ENCODE data around the gene GPS2.

GPS2 gene

DNA sequence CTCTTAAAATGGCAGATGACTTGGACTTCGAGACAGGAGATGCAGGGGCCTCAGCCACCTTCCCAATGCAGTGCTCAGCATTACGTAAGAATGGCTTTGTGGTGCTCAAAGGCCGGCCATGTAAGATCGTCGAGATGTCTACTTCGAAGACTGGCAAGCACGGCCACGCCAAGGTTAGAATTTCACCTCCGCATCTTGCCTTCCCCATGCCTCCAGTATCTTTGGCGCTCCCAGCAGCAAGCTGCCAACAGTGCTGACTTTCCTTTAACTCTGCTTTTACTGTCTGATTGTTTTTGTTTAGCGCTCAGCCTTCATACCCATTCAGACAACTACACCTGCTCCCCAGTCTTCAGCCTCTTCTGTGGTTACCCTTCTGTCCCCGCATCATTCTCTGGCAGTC lies 5.5 kb downstream of the GPS2 start:
- CTCF ChIA-PET: interaction anchor here (1.2 to 1.8 kb wide), 3 partner anchors 13 to 251 kb away, joined by 4 to 6 read pairs (median 5); no protein-coding TSS in a partner anchor
- TF ChIP-seq, protein P1, sequence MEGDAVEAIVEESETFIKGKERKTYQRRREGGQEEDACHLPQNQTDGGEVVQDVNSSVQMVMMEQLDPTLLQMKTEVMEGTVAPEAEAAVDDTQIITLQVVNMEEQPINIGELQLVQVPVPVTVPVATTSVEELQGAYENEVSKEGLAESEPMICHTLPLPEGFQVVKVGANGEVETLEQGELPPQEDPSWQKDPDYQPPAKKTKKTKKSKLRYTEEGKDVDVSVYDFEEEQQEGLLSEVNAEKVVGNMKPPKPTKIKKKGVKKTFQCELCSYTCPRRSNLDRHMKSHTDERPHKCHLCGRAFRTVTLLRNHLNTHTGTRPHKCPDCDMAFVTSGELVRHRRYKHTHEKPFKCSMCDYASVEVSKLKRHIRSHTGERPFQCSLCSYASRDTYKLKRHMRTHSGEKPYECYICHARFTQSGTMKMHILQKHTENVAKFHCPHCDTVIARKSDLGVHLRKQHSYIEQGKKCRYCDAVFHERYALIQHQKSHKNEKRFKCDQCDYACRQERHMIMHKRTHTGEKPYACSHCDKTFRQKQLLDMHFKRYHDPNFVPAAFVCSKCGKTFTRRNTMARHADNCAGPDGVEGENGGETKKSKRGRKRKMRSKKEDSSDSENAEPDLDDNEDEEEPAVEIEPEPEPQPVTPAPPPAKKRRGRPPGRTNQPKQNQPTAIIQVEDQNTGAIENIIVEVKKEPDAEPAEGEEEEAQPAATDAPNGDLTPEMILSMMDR (IDR thresholded peaks at IDR 0.05; ENCODE audit: insufficient read depth, low read length, missing control alignments): no peak
- no peak for DNase-seq (ENCODE audit: low read depth, low spot score)
- peak overlapping the region; percentile 92 for H3K4me3 ChIP-seq (ENCODE audit: low read depth, low read length)
- POLR2A ChIA-PET: no interaction called here

DNA sequence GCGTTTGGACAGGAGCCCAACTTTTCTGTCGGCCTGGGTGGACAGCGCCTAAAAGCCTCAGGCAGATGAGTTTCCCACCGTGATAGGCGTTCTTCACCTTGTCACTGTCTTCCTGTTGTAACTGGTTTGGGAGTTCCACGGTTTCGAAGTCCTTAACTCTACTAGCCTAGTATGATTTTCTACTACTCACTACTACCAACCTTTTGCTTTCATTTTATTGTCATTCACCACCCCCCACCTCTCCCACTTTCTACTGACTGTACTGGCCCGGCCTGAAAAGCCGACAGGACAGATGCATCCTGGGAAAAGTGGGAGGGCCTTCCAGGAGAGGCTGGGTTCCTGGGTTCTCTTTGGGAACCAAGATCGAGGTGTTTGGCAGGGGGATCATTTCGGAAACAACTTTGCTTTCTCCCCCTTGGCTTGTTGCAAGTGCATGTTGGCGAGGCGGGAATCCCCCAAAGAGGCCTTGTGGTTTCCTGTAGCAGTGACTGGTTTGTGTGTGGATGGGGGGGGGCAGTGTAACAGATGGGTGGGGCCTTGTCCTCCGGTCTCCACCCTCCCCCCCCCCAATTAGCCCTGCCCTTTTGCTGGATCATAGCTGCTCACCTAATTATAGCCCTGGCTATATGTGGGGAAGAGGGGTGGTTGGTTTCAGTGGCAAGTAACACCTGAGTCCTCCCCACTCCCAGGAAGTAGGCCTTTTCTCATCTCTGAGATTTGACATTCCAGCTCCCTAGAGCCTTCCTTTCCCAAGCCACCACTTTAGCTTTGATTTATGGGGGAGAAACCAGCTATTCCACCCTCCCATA lies 6.3 kb downstream of the GPS2 start:
- ChIA-PET POLR2A (interaction anchor here (1.6 kb wide), 1 partner anchor 21 kb away, joined by 4 read pairs; no protein-coding TSS in a partner anchor), CTCF (interaction anchor here (1.2 to 1.8 kb wide), 4 partner anchors 12 to 252 kb away, joined by 4 to 6 read pairs (median 4); no protein-coding TSS in a partner anchor)
- H3K4me3 ChIP-seq (ENCODE audit: low read depth, low read length): peak overlapping the region; percentile 92
- DNase-seq (ENCODE audit: low read depth, low spot score): no peak
- TF ChIP-seq, protein P1 (IDR thresholded peaks at IDR 0.05; ENCODE audit: insufficient read depth, low read length, missing control alignments): no peak

DNA sequence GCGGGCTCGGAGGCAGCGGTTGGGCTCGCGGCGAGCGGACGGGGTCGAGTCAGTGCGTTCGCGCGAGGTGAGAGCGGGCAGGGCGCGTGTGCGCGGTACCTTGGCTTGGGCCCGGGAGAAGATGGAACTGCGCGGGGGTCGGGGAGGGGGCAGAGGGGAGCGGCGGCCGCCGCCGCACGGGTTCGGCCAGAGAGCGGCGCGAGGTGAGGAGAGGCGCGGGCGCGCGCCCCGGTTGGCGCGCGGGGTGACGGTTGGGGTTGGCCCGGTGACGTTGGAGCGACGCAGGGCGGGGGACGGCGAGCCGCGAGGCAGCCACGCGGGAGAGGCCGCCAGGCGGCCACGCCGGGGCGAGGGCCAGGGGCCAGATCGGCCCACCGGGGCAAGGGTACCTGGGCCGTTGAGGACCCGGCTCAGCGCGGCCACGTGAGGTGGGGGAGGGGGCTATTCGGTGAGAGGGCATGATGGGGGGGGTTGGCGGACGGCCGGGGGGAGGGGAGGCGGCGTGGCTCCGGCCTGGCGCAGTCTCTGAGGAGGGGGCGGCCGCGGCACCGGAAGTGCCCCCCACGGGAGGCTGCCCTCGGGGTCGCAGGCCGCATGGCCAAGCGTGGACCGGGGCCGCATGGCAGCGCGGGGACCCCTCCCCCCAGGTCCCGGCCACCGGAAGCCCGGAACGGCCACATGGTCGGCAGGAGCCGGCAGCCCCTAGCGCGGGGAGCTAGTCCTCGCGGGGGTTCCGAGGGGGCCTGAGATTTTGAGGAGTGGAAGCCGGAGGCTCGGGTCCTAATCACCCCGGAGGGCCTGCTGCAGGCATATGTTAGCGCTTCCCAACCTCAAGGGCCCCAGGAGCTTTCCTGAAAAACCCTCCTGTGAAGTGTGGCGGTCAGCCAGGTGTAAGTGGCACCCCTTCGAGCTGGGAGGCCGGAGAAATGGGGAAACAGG lies 7.2 kb downstream of the GPS2 start:
- no peak for DNase-seq (ENCODE audit: low read depth, low spot score)
- peak overlapping the region; percentile 92 for H3K4me3 ChIP-seq (ENCODE audit: low read depth, low read length)
- ChIA-PET POLR2A (interaction anchor here (1.6 kb wide), 1 partner anchor 22 kb away, joined by 4 read pairs; no protein-coding TSS in a partner anchor), CTCF (interaction anchor here (0.6 to 1.3 kb wide), 2 partner anchors 11 to 23 kb away, joined by 3 to 4 read pairs; no protein-coding TSS in a partner anchor)
- TF ChIP-seq, protein P1 (IDR thresholded peaks at IDR 0.05; ENCODE audit: insufficient read depth, low read length, missing control alignments): no peak

DNA sequence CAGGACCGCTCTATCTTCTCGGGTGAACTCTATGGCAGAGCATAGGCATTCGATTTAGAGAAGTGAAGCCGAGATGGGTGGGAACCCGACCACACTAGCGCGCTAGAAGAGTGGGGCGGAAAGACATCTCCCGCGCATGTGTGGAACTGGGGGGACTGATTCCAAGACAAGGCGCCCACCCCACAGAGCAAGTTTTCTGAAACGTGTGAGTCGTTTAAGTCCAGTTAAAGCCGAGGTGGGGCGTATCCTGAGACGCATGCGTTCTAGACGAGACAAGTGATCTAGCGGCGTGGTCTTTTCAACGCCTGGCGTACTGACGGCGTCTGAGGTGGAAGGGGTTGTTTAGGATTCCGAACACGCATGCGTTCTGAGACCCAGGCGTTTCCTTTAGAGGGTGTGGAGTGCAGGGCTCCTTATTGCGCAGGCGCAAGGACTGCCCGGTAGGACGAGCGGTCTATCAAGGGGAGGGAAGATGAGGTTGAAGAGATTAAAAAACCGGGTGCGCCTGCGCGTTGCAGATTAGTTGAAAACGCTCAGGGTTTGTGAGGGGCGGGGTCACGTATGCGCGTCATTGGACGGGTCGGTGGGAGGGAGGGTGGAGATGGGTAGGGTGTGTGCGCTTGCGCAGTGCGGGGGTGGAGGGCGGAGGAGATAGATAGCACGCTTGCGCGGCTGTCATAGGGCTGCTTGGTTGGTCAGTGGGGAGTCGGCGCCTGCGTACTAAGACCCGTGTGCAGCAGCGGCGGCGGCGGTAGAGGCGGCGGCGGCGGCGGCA lies 8.1 kb downstream of the GPS2 start, which contains the start of gene EIF5A:
Gene EIF5A, plus strand, starts transcription at position 718 of the 775 bp plus-strand sequence. CDS start 2,008 bp downstream, outside the sequence.
- POLR2A ChIA-PET: no interaction called here
- CTCF ChIA-PET: interaction anchor here (2.3 to 11.7 kb wide), 2 partner anchors 11 to 23 kb away, joined by 15 to 255 read pairs; partner anchors contain the start of gene SLC2A4
- DNase-seq (ENCODE audit: low read depth, low spot score): peak; percentile 99
- TF ChIP-seq, protein P1 (IDR thresholded peaks at IDR 0.05; ENCODE audit: insufficient read depth, low read length, missing control alignments): no peak
- peak within 1 kb of the TSS; percentile 92 for H3K4me3 ChIP-seq (ENCODE audit: low read depth, low read length)

DNA sequence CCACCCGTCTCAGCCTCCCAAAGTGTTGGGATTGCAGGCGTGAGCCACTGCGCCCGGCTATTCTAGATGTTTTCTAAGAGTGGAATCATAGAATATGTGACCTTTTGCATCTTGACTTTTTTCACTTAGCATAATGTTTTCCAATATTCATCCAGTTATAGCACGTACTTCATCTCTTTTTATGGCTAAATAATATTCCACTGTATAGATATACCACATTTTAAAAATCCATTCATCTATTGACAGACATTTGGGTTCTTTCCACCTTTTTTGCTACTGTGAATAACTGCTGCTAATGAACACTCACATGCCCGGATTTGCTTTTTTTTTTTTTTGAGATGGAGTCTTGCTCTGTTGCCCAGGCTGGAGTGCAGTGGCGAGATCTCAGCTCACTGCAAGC lies 11.0 kb downstream of the GPS2 start:
- ChIA-PET POLR2A (no interaction called here), CTCF (interaction anchor here (1.0 to 11.7 kb wide), 2 partner anchors 20 to 256 kb away, joined by 3 to 255 read pairs; partner anchors contain the start of gene SLC2A4)
- TF ChIP-seq, protein P1 (IDR thresholded peaks at IDR 0.05; ENCODE audit: insufficient read depth, low read length, missing control alignments): no peak
- DNase-seq (ENCODE audit: low read depth, low spot score): no peak
- no peak overlapping the region for H3K4me3 ChIP-seq (ENCODE audit: low read depth, low read length)
